OCI-M1 (cell line): ENCODE results near the gene DENND1A.

Experiments used
- DNase-seq: peaks from one replicate; lab custom pipeline; 2025; lab: John Stamatoyannopoulos, UW

The DENND1A gene

GRCh38 chr9:123685489-123686083 lies 244.3 kb downstream of the DENND1A start:
- DNase-seq = no peak

DNA sequence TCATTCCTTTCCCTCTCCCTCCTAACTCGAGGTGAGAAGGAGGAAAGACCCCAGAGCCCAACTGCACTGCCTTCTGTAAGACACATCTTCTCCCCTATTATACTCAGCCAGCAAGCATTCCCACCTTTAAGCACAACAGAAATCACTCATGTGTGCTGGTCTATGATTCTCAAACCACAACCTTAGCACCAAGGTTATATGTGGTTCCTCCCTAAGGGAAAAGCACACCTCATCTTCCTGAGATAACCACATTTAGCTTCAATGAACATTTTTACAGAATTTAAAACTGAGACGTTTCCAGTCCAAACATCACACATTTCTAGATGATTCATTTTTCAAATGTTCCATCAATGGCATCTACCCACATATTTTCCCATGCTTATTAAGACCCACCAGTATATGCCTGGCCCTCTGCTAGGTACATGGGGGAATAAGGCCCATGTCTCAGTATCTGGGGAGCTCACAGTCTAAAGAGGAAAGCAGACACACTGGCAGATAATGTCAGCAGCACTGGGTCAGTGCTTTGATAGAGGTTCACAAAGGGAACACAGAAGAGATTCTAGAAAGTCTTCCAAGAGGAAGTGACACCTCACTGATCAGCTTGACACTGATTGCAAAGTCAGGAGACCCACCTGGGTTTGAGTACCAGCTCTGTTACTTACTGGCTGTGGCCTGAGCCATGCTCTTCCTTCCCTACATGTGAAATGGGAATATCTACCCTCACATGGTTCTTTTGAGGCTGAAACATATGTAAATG lies 245.4 kb downstream of the DENND1A start:
- DNase-seq = no peak

GRCh38 chr9:123682746-123683145 lies 247.2 kb downstream of the DENND1A start:
- DNase-seq = no peak

GRCh38 chr9:123680352-123680751 lies 249.6 kb downstream of the DENND1A start:
- no peak for DNase-seq

DNA sequence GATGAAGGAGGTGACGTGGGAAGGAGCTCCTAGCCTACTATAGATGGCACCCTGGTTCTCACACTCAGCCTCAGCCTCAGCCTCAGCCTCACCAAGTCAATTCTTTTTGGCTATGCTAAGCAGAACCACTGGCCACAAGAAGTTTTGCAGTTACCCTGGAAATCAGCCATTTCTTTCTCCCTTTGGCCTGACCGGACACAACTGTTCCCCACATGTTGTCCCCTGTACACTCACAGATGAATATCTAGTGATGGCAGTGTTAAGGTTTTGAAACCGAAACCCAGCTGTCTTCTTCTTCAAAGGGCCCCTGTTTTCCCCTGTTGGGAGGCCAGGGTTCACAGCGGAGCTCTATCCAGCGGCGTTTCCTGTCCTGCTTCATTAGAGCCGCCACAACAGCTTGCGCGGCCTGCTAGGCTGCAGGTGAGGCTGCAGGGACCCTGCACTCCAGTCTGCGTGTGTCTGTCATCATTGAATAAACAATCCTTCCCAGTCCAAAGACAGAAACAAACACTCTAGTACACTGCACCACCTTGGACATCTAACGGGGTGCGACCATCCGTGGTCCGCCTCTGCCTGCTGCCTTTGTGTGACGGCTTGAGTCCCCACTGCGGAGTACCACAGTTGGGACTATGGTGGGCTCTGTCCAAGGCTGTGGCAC lies 250.5 kb downstream of the DENND1A start:
- no peak for DNase-seq

DNA sequence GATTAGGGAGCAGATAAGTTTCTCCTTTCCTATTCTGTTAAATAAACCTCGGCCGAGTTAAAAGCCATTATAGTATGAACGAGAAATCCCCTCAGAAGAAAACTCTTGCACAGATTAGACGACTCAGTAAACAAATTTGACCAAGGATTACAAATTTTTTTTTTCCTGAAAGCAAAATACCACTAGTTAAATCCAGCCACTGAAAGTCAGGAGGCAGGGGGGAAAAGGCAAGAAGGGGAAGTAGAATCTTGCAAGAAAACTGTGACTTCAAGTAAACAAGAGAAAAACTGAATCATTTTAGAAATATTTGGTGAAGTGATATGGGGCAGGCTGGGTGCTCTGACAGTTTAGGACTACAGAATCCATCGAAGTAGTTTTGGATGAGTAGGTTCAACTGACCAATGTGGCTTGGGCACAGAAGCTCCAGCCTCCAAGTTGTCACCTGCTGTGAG lies 251.0 kb downstream of the DENND1A start:
- no peak for DNase-seq

GRCh38 chr9:123678038-123678877 lies 251.7 kb downstream of the DENND1A start:
- no peak for DNase-seq

GRCh38 chr9:123676869-123677268 lies 253.1 kb downstream of the DENND1A start:
- no peak for DNase-seq

GRCh38 chr9:123669346-123669745 lies 260.6 kb downstream of the DENND1A start:
- DNase-seq = no peak

- no peak for DNase-seq
These were observed 266.4 kb downstream of the DENND1A start for GRCh38 chr9:123663529-123663928.

GRCh38 chr9:123662057-123662776 lies 267.7 kb downstream of the DENND1A start:
- DNase-seq = no peak

- DNase-seq = no peak
These were observed 269.0 kb downstream of the DENND1A start for GRCh38 chr9:123660691-123661466.

- no peak for DNase-seq
These were observed 270.6 kb downstream of the DENND1A start for GRCh38 chr9:123659358-123659757.

DNA sequence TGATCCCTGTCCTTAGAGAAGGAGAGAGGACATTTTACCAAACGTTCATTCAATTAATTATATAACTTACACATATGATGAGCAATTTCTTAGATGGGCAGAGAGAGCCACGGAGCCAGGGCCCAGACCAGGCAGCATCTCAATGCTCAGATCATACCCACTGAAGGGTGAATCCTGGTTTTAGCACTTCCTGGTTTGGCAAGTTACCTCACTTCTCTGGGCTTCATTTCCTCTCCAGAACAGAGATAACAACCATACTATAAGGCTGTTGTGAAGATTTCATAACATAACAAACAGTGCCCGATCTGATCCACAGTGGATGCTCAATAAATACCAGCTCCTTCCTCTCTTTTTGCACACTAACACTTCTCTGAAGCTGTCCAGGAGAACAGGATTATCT lies 271.1 kb downstream of the DENND1A start:
- peak; percentile 31 for DNase-seq

DNA sequence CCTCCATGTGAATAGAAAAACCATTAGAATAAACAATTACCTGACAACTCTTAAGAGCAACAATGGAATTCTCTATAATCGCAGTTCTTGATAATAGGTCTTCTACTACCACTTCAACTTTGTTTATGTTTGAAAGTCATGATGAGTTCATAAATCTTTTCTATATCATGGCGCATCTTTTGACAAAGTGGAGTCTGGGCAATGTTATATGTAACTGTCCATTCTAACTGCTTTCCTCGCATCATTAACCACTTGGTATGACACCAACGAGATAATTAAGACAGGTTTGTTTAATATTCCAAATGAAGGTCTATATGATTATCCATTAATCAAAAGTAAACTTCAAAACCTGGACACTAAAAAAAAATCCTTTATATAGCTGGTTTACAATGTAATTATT lies 272.0 kb downstream of the DENND1A start:
- DNase-seq = no peak

DNA sequence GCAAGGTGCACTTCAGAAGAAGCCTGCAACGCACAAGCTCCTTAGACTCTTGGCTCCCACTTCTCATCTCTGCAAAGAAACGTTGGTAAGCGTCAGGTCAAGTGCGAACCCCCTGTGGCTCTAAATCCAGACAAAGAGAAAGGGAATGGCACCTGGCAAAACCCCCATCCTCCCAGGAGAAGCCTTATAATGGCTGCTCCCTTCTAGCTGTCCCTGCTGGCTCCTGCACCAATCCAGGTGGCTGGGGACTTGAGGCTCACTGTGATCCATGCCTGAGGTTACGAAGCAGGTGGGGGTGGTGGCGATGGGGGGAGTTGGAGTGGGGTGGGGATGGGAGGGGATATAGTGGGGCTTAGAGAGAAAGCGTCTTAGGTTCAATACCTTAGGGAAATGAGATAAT lies 272.8 kb downstream of the DENND1A start:
- no peak for DNase-seq

GRCh38 chr9:123656565-123656964 lies 273.4 kb downstream of the DENND1A start:
- no peak for DNase-seq

DNA sequence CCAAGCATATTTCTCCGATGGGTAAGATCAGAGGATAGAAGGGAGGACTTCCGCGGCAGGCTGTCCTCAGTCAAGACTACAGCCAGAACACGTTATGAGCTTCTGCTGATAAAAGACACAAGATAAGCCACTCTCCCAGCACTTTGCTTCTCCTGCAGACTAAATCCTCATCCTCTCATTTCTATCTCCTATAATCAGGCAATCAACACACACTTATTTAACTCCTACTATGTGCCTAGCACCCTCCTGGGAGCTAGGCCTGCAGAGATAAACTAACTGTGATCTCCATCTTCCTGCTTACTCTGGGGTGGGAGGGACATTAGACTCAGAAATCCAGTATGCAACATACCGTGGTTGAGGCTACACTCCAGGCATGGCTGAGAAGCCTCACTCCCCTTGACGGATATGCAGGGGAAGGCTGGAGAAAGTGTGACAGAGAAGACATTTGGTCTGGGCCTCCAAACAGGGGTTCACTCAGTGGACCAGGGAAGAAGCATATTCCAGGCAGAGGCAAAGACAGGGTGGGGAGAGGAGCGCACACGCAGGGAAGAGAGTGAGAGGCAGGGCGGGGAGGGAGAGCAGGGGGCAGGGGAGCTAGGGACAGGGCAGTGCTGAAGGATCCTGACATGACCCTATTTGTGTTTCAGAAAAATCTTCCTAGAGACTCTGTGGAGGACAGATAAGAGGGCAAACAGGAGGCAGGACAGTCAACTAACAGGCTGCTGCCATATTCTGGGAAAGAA lies 274.1 kb downstream of the DENND1A start:
- peak; percentile 33 for DNase-seq

DNA sequence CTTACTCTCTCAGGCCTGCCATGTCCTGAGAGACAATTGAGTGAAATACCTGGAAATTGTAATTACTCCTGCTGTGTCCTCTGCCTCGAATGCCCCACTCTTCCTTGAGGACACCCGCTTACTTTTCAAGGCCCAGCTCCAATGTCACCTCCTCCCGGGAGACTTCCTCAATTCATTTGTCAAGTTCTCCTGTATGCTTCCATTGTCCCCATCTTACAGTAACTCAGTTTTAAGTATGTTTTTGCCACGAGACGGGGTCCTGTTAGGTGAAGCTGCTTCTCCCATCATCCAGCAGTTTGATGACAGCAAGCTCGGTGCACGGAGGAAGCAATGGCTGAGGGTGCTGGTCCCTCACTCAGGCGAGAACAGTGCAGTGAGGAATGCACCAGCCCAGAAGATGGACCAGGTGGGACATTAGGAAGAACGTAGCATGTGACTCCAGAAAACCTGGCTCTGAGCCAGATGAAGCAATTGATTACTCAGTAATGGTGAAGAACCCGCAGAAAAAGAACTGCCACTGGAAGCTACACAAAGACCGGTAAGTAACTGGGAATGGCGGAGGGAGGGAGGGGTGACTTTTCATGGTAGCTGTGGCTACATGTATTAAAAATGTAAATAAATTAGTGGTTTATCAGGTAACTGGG lies 274.8 kb downstream of the DENND1A start:
- no peak for DNase-seq
